Stimulated activated effector memory CD8-positive, alpha-beta T cell treated with anti-CD3 and anti-CD28 coated beads, Interleukin-12 subunit alpha, Interleukin-12 subunit beta, amount 100 ng/mL, for 72 hours (primary cell): ENCODE results near the gene PAX9.
"Not testable (repeated sequence)": the region's sequence is repeated elsewhere in the genome, so short reads cannot be mapped to it uniquely, and the experiment has no call there.

Source experiments
- ATAC-seq: fragments of 150-1000 bp; cut with Tn5 transposase; 2 replicates; pipeline ENCODE4 v1.10.0; 2021
- DNase-seq, 2 donors: peaks; one replicate each; pipeline ENCODE4 v3.0.0; 2021 to 2022; ENCODE audit warnings: low spot score in 2 of 2
- H3K27ac Mint-ChIP-seq: one replicate; pipeline ENCODE4 v1.8.0; 2022; ENCODE audit warnings: mild to moderate bottlenecking, mixed read lengths
- H3K36me3 Mint-ChIP-seq: one replicate; pipeline ENCODE4 v1.8.0; 2022; ENCODE audit warnings: mild to moderate bottlenecking, mixed read lengths
- H3K4me1 Mint-ChIP-seq: one replicate; pipeline ENCODE4 v1.8.0; 2022; ENCODE audit warnings: mixed read lengths
- H3K4me3 Mint-ChIP-seq: one replicate; pipeline ENCODE4 v1.8.0; 2022; ENCODE audit warnings: mild to moderate bottlenecking, mixed read lengths
- H3K9me3 Mint-ChIP-seq: one replicate; pipeline ENCODE4 v1.8.0; 2022; ENCODE audit warnings: mixed read lengths

The PAX9 gene

DNA sequence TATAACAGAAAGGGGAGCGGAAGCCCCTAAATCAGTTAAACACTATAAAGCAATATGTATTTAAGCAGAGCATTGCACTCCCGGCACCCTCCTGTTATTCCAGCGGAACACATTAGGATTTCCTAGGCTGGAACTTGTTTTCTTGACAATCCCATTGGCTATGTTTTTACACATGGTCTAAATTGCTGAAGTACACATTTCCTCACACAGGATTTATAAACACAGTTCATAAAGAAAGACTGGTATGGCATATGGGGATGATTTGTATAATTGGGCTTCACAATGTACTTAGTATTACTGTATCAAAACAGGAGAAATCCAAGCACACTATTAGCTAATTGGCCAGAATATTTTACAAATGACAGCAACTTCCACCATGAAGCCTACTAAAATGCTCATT, 23.3 kb downstream of the PAX9 start:
- H3K9me3 Mint-ChIP-seq: peaks cover 13% of the 10 kb centered on the region
- no peaks in the 10 kb centered on the region for H3K36me3 Mint-ChIP-seq

GRCh38 chr14:36690311-36691040, 28.8 kb downstream of the PAX9 start:
- no peak for DNase-seq
- Mint-ChIP-seq H3K36me3 (no peaks in the 10 kb centered on the region), H3K4me3 (no peak overlapping the region)

More for the DNA sequence above, 23.3 kb downstream of the PAX9 start:
- no peak overlapping the region for H3K4me3 Mint-ChIP-seq
- no peak overlapping the region for H3K27ac Mint-ChIP-seq
- no peak for ATAC-seq
- H3K4me1 Mint-ChIP-seq: no peaks in the 10 kb centered on the region
- no peak for DNase-seq

DNA sequence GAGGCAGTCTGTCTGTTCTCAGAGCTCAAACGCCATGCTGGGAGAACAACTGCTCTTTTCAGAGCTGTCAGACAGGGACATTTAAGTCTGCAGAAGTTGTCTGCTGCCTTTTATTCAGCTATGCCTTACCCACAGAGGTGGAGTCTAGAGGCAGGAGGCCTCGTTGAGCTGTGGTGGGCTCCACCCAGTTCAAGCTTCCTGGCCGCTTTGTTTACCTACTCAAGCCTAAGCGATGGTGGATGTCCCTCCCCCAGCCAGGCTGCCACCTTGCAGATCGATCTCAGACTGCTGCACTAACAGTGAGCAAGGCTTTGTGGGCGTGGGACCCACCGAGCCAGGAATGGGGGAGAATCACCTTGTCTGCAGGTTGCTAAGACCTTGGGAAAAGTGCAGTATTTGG, 37.8 kb downstream of the PAX9 start:
- H3K4me1 Mint-ChIP-seq, H3K36me3 Mint-ChIP-seq, H3K4me3 Mint-ChIP-seq, H3K27ac Mint-ChIP-seq, H3K9me3 Mint-ChIP-seq, DNase-seq, ATAC-seq: not testable (repeated sequence)

More at GRCh38 chr14:36690311-36691040, 28.8 kb downstream of the PAX9 start:
- no peak overlapping the region for H3K27ac Mint-ChIP-seq
- H3K4me1 Mint-ChIP-seq: no peaks in the 10 kb centered on the region
- H3K9me3 Mint-ChIP-seq: peaks cover 9% of the 10 kb centered on the region
- ATAC-seq: no peak

DNA sequence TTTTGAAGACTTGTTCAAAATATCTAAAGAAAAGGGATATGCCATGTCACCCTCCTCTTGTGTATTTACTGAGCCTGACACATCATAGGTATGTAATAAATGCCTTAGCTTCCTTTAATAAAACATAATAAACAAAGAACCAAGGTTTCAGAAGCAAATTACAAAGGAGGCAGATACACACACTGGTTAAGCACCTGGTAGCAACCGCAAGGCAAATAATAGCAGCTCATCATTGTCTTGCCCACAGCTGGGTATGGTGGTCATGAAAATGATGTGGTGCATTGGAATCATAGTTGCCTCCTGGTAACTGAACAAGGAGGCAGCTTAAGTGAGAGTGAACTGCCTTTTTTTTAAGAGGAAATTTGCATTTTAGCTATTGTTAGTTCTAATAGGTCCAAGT, 39.0 kb downstream of the PAX9 start:
- DNase-seq (no peak), ATAC-seq (no peak)
- no peak overlapping the region for H3K27ac Mint-ChIP-seq
- H3K4me3 Mint-ChIP-seq: no peak overlapping the region
- no peaks in the 10 kb centered on the region for H3K4me1 Mint-ChIP-seq
- H3K9me3 Mint-ChIP-seq: peaks cover 4% of the 10 kb centered on the region
- H3K36me3 Mint-ChIP-seq: no peaks in the 10 kb centered on the region

- no peaks in the 10 kb centered on the region for H3K4me1 Mint-ChIP-seq
- no peaks in the 10 kb centered on the region for H3K36me3 Mint-ChIP-seq
- no peak overlapping the region for H3K4me3 Mint-ChIP-seq
- no peak for ATAC-seq
- no peak overlapping the region for H3K27ac Mint-ChIP-seq
- peaks cover 4% of the 10 kb centered on the region for H3K9me3 Mint-ChIP-seq
- no peak for DNase-seq
Observed at GRCh38 chr14:36701132-36701531, 39.5 kb downstream of the PAX9 start.

- peaks cover 4% of the 10 kb centered on the region for H3K9me3 Mint-ChIP-seq
- no peak overlapping the region for H3K4me3 Mint-ChIP-seq
- ATAC-seq: no peak
- H3K4me1 Mint-ChIP-seq: no peaks in the 10 kb centered on the region
- no peak for DNase-seq
- no peaks in the 10 kb centered on the region for H3K36me3 Mint-ChIP-seq
- no peak overlapping the region for H3K27ac Mint-ChIP-seq
Observed at GRCh38 chr14:36702474-36702873, 40.8 kb downstream of the PAX9 start.

DNA sequence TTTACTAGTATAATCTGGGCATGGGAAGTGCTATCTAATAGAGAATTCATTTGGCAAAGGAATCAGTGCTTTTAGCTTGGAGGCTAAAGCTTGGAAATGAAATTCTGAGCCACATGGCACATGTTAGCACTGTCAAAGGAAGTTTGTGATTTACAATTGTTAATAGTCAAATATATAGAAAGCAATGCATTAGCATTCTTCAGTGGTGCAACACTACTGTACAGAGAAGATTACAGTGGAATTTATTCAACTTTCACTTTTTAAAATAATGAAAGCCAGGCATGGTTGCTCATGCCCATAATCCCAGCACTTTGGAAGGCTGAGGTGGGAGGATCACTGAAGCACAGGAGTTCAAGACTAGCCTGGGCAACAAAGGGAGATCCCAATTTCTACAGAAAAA, 45.9 kb downstream of the PAX9 start:
- H3K4me3 Mint-ChIP-seq: no peak overlapping the region
- H3K4me1 Mint-ChIP-seq: no peaks in the 10 kb centered on the region
- no peak overlapping the region for H3K27ac Mint-ChIP-seq
- no peaks in the 10 kb centered on the region for H3K9me3 Mint-ChIP-seq
- no peak for DNase-seq
- H3K36me3 Mint-ChIP-seq: no peaks in the 10 kb centered on the region
- ATAC-seq: no peak

GRCh38 chr14:36713960-36714703, 52.5 kb downstream of the PAX9 start:
- Mint-ChIP-seq H3K4me1 (no peaks in the 10 kb centered on the region), H3K36me3 (no peaks in the 10 kb centered on the region), H3K9me3 (no peaks in the 10 kb centered on the region), H3K4me3 (no peak overlapping the region), H3K27ac (no peak overlapping the region)
- no peak for DNase-seq
- ATAC-seq: no peak

DNA sequence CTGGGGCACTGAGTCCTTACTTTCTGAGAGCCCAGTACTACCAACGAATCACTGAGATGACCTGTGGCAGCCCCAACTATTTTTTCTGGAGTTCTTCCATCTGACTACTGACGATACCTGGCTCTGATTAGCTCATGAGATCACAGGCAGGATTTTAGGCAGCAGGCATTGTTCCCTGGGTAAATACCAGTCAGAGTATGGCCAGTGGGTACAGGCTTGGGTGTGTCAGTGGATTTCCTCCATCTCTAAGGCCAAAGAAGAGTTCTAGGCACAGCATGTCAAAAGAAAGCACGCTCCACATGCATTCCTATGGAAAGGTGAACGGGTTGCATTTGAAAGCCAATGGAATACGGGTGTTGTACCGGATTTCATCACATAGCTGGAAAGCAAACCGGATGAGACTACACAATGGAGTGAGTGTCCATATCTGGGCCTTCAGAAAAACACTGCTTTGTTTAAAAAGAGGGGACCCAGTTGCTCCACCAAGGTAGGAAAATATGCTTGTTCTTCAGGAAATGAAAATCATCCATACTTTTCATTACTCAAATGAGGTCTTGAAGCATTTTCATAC, 55.0 kb downstream of the PAX9 start:
- Mint-ChIP-seq H3K4me3 (no peak overlapping the region), H3K9me3 (no peaks in the 10 kb centered on the region), H3K27ac (no peak overlapping the region), H3K4me1 (no peaks in the 10 kb centered on the region), H3K36me3 (no peaks in the 10 kb centered on the region)
- ATAC-seq (no peak), DNase-seq (no peak)

DNA sequence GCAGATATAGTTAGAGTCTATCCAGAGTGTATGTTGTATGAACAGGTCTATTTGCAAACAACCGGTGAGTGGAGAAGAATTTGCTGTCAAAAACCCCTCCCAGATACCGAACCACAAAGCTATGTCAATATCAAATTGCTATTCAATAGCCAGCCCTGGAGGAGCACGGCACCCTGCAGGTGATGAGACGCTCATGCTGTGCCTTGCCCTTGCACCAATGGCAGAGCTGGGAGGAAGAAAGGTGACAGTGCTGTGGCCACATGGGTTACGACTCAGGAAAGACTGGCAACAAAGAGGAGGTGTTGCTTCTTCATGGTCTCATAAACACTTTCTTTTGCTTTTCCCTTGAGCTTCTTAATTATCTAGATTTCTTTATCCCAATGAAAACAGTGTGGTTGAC, 55.7 kb downstream of the PAX9 start:
- ATAC-seq: no peak
- no peak for DNase-seq
- no peaks in the 10 kb centered on the region for H3K36me3 Mint-ChIP-seq
- H3K9me3 Mint-ChIP-seq: no peaks in the 10 kb centered on the region
- no peak overlapping the region for H3K27ac Mint-ChIP-seq
- no peak overlapping the region for H3K4me3 Mint-ChIP-seq
- H3K4me1 Mint-ChIP-seq: no peaks in the 10 kb centered on the region

DNA sequence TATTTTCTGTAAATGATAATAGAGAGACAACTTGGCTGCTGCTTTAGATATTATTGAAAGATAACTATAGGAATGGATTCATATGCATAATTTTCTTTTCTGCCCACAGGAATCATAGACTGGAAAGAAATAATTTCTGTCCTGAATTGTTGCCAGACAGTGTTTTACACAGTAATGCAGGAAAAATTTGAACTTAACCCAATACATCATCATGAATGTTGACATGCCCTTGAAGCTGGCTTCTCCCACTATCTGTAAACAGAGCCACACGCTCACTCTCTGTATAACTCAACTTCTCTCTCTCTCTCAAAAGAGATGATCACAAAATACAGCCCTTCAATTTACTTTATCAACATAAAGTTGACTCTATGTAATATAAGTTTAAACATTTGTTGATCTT, 56.6 kb downstream of the PAX9 start:
- no peaks in the 10 kb centered on the region for H3K4me1 Mint-ChIP-seq
- no peak for ATAC-seq

DNA sequence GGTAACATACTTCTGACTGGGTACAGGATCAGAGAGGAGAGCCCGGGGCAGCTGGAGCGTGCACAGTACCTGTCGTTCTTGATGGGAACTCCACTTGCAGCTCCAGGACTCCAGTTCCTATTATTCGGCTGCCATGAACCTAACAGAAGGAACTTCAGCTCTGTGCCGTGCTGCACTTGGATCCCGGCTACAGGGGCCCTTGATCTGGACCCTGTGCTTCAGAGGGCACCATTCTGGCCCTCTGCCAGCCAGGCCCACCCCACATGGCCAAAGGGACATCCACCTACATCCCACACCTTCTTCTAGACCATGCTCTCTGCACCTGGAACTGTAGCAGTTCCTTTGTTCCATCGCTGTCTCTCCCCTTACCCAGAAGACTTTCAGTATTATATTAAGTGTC, 58.2 kb downstream of the PAX9 start:
- no peak overlapping the region for H3K27ac Mint-ChIP-seq
- peaks cover 3% of the 10 kb centered on the region for H3K9me3 Mint-ChIP-seq
- DNase-seq (no peak), ATAC-seq (no peak)
- no peaks in the 10 kb centered on the region for H3K36me3 Mint-ChIP-seq
- no peak overlapping the region for H3K4me3 Mint-ChIP-seq
- H3K4me1 Mint-ChIP-seq: no peaks in the 10 kb centered on the region

More for the DNA sequence above, 56.6 kb downstream of the PAX9 start:
- Mint-ChIP-seq H3K4me3 (no peak overlapping the region), H3K27ac (no peak overlapping the region), H3K36me3 (no peaks in the 10 kb centered on the region), H3K9me3 (peaks cover 3% of the 10 kb centered on the region)
- no peak for DNase-seq

GRCh38 chr14:36720657-36721056, 59.0 kb downstream of the PAX9 start:
- Mint-ChIP-seq H3K27ac (no peak overlapping the region), H3K4me3 (no peak overlapping the region), H3K9me3 (peaks cover 3% of the 10 kb centered on the region), H3K36me3 (no peaks in the 10 kb centered on the region), H3K4me1 (no peaks in the 10 kb centered on the region)
- DNase-seq (no peak), ATAC-seq (no peak)

GRCh38 chr14:36721877-36722276, 60.2 kb downstream of the PAX9 start:
- no peaks in the 10 kb centered on the region for H3K36me3 Mint-ChIP-seq
- DNase-seq (no peak), ATAC-seq (no peak)
- no peak overlapping the region for H3K4me3 Mint-ChIP-seq
- H3K9me3 Mint-ChIP-seq: peaks cover 5% of the 10 kb centered on the region
- H3K4me1 Mint-ChIP-seq: no peaks in the 10 kb centered on the region
- no peak overlapping the region for H3K27ac Mint-ChIP-seq

DNA sequence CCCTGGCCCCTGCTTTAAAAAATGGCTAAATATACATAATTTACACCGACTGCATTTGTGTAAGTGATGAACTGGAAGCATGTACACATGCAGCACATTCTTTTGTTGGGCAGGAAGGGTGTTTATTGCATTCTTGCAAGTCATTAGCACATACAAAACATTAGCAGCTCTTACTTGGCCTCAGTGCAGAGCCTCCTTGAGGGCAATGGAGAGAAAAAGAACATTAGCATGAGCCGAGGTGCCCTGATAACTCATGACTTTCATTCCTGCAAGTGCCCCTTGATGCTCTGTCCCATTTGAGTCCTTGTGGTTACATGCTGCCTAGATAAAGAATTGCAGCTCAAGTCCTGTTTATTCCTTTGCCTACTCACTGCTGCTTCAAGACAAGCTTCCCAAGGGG, 61.9 kb downstream of the PAX9 start:
- ATAC-seq (no peak), DNase-seq (no peak)
- no peaks in the 10 kb centered on the region for H3K4me1 Mint-ChIP-seq
- no peak overlapping the region for H3K4me3 Mint-ChIP-seq
- no peaks in the 10 kb centered on the region for H3K36me3 Mint-ChIP-seq
- H3K9me3 Mint-ChIP-seq: peaks cover 5% of the 10 kb centered on the region
- no peak overlapping the region for H3K27ac Mint-ChIP-seq

GRCh38 chr14:36724162-36724561, 62.5 kb downstream of the PAX9 start:
- Mint-ChIP-seq H3K27ac (no peak overlapping the region), H3K36me3 (no peaks in the 10 kb centered on the region), H3K4me3 (no peak overlapping the region), H3K9me3 (peaks cover 5% of the 10 kb centered on the region), H3K4me1 (no peaks in the 10 kb centered on the region)
- ATAC-seq (no peak), DNase-seq (no peak)
